NCI-H446 treated with DMSO at 0.1 percent for 48 hours (cell line): ENCODE results near the gene SNX12.
"Not testable (repeated sequence)": the region's sequence is repeated elsewhere in the genome, so short reads cannot be mapped to it uniquely, and the experiment has no call there.

Source experiments
- DNase-seq: peaks from one replicate; lab custom pipeline; 2025; lab: John Stamatoyannopoulos, UW

The SNX12 gene

DNA sequence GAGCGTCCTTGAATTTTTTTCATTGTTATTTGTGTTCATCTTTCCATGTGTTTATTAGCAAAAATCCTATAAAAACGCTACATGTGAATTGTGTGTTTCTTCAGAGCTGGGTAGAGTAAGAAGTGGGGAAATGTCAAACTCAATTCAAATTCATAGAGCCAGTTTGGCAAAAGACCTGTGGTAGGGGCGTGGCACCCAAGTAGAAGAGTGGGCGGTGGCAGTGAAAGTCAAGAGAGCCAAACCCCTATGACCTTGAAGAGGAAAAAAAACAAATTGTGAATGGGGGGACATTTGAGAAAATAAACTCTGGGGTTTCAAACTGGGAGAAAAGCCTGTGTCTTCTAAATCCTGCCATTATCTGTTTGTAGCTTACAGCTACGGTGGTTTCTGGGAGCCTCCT lies 23.1 kb upstream of the SNX12 start:
- no peak for DNase-seq

GRCh38 chrX:71085900-71086299 lies 17.8 kb upstream of the SNX12 start:
- no peak for DNase-seq

DNA sequence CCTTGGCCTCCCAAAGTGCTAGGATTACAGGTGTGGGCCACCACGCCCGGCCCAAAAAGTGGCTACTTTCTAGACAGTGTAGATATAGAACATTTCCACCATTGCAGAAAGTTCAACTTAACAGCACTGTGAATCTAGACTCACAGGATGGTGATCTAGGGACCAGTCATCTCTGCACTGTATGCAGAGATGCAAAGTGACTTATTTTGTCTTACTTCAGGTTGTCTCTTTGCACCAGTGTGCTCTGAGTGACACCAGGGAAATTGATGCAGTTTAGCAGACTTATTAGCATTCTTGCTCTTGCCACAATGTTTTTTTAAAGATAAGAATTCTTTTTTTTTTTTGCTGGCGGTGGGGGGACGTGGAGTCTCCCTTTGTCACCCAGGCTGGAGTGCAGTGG lies 14.7 kb upstream of the SNX12 start:
- no peak for DNase-seq

- DNase-seq = no peak
These were observed 14.1 kb upstream of the SNX12 start for GRCh38 chrX:71082124-71082647.

- no peak for DNase-seq
These were observed 13.4 kb upstream of the SNX12 start for GRCh38 chrX:71081330-71082123.

DNA sequence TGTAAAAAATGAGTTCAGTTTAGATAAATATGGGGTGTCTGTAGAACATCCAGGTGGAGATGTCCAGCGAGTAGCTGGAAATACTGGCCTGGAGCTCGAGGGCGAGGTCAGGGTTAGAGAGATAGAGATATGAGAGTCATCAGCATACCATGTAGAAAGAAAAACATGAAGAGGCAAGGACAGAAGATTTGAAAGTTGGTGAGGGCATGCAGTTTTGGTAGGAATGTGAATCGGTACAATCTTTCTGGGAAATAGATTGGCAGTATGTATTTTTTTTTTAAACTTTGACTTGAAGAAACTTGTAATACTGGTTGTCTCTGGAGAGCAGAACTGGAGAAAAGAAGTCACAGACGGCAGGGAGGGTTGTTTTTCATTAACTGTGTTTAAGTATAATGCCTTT lies 2.4 kb upstream of the SNX12 start:
- no peak for DNase-seq

- no peak for DNase-seq
These were observed 456 bp downstream of the SNX12 start for GRCh38 chrX:71067712-71068043.

DNA sequence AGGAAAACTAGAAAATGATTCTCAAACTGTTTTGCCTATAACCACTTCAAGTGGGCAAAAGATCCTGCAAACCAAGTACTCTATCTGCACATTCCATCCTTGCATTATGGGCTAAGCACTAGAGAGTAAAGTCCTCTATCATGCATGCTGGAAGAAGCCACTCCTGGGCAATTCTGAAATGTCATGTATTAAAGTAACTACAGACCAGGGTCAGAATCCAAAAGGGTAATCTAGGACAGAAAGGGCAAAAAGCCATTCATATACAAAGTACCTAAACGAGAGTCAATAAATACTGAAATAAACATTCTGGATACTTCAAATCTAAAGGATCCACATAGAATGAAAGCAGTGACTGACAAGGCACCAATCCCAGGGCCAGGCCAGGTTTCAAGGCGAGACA lies 1.0 kb downstream of the SNX12 start:
- DNase-seq = no peak

DNA sequence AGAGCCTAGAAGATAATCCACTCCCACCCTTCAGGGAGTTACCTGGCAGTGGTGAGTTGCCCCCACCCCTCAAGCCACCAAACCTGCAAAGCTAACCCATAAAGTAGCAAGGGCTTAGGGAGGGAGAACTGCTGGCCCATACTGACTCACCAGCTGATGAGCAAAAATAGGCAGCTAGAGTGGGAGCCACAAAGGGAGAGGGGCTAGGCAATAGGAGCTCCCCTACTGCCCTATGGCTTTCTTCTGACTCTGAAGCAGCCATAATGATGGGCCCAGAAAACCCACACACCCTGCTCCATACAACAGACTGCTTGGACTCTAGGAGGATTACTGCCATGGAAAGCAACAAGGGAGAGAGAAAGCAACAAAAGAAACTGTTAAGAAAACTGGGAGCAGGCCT lies 8.0 kb downstream of the SNX12 start:
- no peak for DNase-seq

DNA sequence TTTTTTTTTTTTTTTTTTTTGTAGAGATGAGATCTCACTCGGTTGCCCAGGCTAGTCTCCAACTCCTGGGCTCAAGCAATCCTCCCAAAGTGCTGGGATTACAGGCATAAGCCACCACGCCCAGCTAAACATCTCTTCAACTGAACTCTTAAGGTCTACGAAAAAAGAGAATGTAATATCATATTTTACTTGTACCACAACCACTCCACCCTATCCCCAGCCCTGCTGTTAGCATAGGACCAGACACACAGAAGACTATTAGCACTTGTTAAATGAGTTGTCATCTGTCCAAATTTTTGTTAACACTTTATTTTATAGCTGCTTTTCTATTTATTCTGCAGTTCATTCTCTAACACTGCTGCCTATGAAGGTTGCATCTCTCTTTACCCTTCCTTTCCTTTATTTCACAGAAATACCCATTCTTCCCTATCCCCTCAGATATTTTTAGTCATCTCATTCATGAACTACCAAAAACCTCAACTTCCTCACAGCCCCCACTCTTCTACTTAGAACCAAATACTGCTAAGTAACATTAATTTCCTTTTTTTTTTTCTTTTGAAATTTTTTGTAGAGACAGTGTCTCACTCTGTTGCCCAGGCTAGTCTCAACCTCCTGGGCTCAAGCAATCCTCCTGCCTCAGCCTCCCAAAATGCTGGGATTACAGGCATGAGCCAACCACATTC lies 10.1 kb downstream of the SNX12 start:
- DNase-seq = no peak

- DNase-seq = no peak
These were observed 11.3 kb downstream of the SNX12 start for GRCh38 chrX:71056867-71057266.

DNA sequence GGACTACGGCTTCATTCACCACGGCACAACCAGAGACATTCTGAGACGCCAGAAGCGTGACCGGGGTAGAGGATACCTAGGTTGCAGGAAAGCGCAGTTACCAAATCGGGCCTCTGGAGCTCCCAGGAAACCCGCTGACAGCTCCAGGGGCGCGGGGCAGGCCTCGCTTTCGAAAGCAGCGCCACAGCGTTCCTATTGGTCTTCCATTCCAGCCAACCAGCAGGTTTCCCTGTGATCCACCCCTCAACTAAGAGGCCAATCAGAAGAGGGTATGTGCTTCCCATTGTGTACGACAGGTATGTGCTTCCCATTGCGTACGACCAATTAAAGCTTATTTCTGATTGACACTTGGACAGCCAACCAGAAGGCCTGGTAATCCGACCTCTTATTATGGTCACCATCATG lies 14.9 kb downstream of the SNX12 start:
- no peak for DNase-seq

- no peak for DNase-seq
These were observed 15.4 kb downstream of the SNX12 start for GRCh38 chrX:71052721-71053120.

DNA sequence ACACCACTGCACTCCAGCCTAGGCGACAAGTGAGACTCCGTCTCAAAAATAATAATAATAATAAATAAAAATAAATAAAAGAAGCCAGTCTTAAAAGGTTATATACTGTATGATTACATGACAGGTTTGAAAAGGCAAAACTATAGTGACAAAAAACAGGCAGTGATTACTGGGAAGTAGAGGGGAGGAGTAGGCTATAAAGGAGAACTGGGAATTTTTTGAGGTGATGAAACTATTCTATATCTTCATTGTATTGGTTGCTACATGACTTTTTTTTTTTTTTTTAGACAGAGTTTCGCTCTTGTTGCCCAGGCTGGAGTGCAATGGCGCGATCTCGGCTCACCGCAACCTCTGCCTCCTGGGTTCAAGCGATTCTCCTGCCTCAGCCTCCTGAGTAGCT lies 20.2 kb downstream of the SNX12 start:
- DNase-seq = not testable (repeated sequence)

DNA sequence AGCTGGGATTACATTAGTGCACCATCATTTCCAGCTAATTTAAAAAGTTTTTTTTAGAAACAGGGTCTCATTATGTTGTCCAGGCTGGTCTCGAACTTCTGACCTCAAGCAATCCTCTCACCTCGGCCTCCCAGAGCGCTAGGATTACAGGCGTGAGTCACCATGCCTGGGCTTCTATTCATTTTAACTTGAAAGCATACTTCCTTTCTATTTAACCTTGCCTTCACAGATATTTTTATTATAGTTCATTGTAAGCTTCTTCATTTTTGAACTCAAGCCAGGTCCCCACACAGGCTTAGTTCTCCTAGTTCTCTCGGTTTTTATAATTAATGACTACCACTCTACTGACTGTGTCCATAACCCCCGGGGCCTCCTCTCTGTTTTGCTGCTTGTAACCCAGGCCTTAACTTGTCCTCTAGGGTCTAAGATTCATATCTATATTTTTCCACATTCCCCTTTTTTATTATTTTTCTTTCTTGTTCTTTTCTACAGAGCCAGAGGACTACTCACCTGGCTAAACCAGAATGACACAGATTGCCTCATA lies 50.7 kb downstream of the SNX12 start:
- DNase-seq = no peak
